HepG2 (cell line): ENCODE results near the gene HPD. TPM values are rescaled to one million over a fixed set of nuclear protein-coding genes. Genes with fewer than 3 reads are reported as not detected.

ENCODE experiments used
- ATF7 ChIP-seq, 2 experiments: fragments of 450-650 bp in 1 of 2; sonication (generic) in 1 of 2; formaldehyde crosslinking in 1 of 2; IDR thresholded peaks; 2 replicates each; pipeline versions ENCODE4 v1.4.0 to v1.6.1; 2016 to 2020; ENCODE audit warnings: antibody characterized with exemption in 1 of 2, mild to moderate bottlenecking in 1 of 2, missing genetic modification reagents in 1 of 2
- BCL3 ChIP-seq: sonication (generic); formaldehyde crosslinking; IDR thresholded peaks from 2 replicates; pipeline ENCODE4 v1.5.1; 2020; ENCODE audit warnings: mild to moderate bottlenecking, missing genetic modification reagents, moderate library complexity
- ELF1 ChIP-seq: sonication (generic); formaldehyde crosslinking; IDR thresholded peaks from 2 replicates; pipeline ENCODE4 v1.4.0; 2020; ENCODE audit warnings: missing genetic modification reagents
- GRHL1 ChIP-seq: sonication (generic); formaldehyde crosslinking; conservative IDR thresholded peaks from 2 replicates; pipeline ENCODE4 v1.8.0; 2022; ENCODE audit warnings: missing genetic modification reagents
- HNRNPK ChIP-seq: fragments of 200-400 bp; formaldehyde crosslinking; IDR thresholded peaks from 2 replicates; pipeline ENCODE4 v1.6.1; 2018; ENCODE audit warnings: low read length, low read depth, moderate library complexity, mild to moderate bottlenecking; ENCODE audit not compliant: poor library complexity, severe bottlenecking
- HOXD1 ChIP-seq: sonication (generic); formaldehyde crosslinking; IDR thresholded peaks from 2 replicates; pipeline ENCODE4 v1.5.0; 2020; ENCODE audit warnings: missing genetic modification reagents
- KDM2A ChIP-seq: sonication (generic); formaldehyde crosslinking; IDR thresholded peaks from 2 replicates; pipeline ENCODE4 v1.4.0; 2020; ENCODE audit warnings: low read depth, missing genetic modification reagents, borderline replicate concordance
- MED8 ChIP-seq: sonication (generic); formaldehyde crosslinking; IDR thresholded peaks from 2 replicates; pipeline ENCODE4 v1.8.1; 2023; ENCODE audit warnings: mild to moderate bottlenecking, missing genetic modification reagents; ENCODE audit not compliant: insufficient replicate concordance
- MTF1 ChIP-seq: sonication (generic); formaldehyde crosslinking; IDR thresholded peaks from 2 replicates; pipeline ENCODE4 v1.5.0; 2020; ENCODE audit warnings: missing genetic modification reagents
- NFE2 ChIP-seq: sonication (generic); formaldehyde crosslinking; IDR thresholded peaks from 2 replicates; pipeline ENCODE4 v1.4.0; 2020; ENCODE audit warnings: missing genetic modification reagents
- PCBP1 ChIP-seq: fragments of 200-400 bp; formaldehyde crosslinking; IDR thresholded peaks from 2 replicates; pipeline ENCODE4 v1.6.1; 2017; ENCODE audit warnings: mild to moderate bottlenecking, low read depth, low read length, borderline replicate concordance
- PCBP2 ChIP-seq: fragments of 200-400 bp; formaldehyde crosslinking; optimal IDR thresholded peaks from 2 replicates; pipeline ENCODE3; 2018; ENCODE audit warnings: low read length, low read depth; ENCODE audit not compliant: poor library complexity, severe bottlenecking
- PHF21A ChIP-seq: sonication (generic); formaldehyde crosslinking; IDR thresholded peaks from 2 replicates; pipeline ENCODE4 v1.5.0; 2020; ENCODE audit warnings: mild to moderate bottlenecking, missing genetic modification reagents
- POLR2G ChIP-seq: fragments of 200-400 bp; formaldehyde crosslinking; IDR thresholded peaks from 2 replicates; pipeline ENCODE4 v1.6.1; 2018; ENCODE audit warnings: mild to moderate bottlenecking, low read depth, low read length, moderate library complexity
- SP1 ChIP-seq, 2 experiments: fragments of 450-650 bp in 1 of 2; sonication (generic) in 1 of 2; formaldehyde crosslinking in 1 of 2; IDR thresholded peaks; 2 replicates each; pipeline versions ENCODE4 v1.4.0 to v1.6.1; 2016 to 2020; ENCODE audit warnings: missing genetic modification reagents in 1 of 2
- TRIM22 ChIP-seq: fragments of 450-650 bp; IDR thresholded peaks from 2 replicates; pipeline ENCODE4 v1.6.1; 2017
- ZNF430 ChIP-seq: sonication (generic); formaldehyde crosslinking; IDR thresholded peaks from 2 replicates; pipeline ENCODE4 v1.9.0; 2021; ENCODE audit warnings: mild to moderate bottlenecking, missing genetic modification reagents
- ZNF460 ChIP-seq: sonication (generic); formaldehyde crosslinking; IDR thresholded peaks from 2 replicates; pipeline ENCODE4 v1.5.1; 2020; ENCODE audit warnings: missing genetic modification reagents, mild to moderate bottlenecking, borderline replicate concordance
- ZNF709 ChIP-seq: sonication (generic); formaldehyde crosslinking; IDR thresholded peaks from 2 replicates; pipeline ENCODE4 v1.5.0; 2020; ENCODE audit warnings: mild to moderate bottlenecking, missing genetic modification reagents
- polyA plus RNA-seq, 8 experiments: library from polyadenylated mRNA; depleted of rRNA in 3 of 8; stranded (reverse) in 7 of 8; unstranded in 1 of 8; fragments of >200 nt; fragmentation: Illumina TruSeq in 4 of 8; extraction: Trizol in 4 of 8; gene quantifications; 2 replicates each; pipeline versions ENCODE4 v1.2.1 to v1.2.3, GENCODE V29; 2011 to 2016; ENCODE audit warnings: low read depth in 4 of 8, missing spikeins in 1 of 8, mixed read lengths in 1 of 8; ENCODE audit not compliant: insufficient read depth in 1 of 8
- total RNA-seq, 5 experiments: library from RNA; depleted of rRNA; stranded (reverse); fragments of >200 nt; fragmentation: Illumina TruSeq; extraction: Trizol; gene quantifications; 2 replicates each; pipeline ENCODE4 v1.2.3, GENCODE V29; 2016; ENCODE audit warnings: low read depth in 1 of 5
- TF ChIP-seq, protein P1 (sequence below): sonication (generic); formaldehyde crosslinking; IDR thresholded peaks from 2 replicates; pipeline ENCODE4 v1.5.0; 2020; ENCODE audit warnings: missing genetic modification reagents
- TF ChIP-seq, protein P2 (sequence below): IDR thresholded peaks from 2 replicates; pipeline ENCODE4 v1.6.1; 2018; ENCODE audit warnings: missing genetic modification reagents
- TF ChIP-seq, protein P3 (sequence below): sonication (generic); formaldehyde crosslinking; IDR thresholded peaks from 2 replicates; pipeline ENCODE4 v1.5.1; 2020; ENCODE audit warnings: missing genetic modification reagents, mild to moderate bottlenecking, borderline replicate concordance

Gene HPD
- total and polyA plus RNA-seq, 2 of the 13 experiments (the other 11 are each of a cell fraction or from before 2014, with no cell fraction given) = 120 to 195 TPM

DNA sequence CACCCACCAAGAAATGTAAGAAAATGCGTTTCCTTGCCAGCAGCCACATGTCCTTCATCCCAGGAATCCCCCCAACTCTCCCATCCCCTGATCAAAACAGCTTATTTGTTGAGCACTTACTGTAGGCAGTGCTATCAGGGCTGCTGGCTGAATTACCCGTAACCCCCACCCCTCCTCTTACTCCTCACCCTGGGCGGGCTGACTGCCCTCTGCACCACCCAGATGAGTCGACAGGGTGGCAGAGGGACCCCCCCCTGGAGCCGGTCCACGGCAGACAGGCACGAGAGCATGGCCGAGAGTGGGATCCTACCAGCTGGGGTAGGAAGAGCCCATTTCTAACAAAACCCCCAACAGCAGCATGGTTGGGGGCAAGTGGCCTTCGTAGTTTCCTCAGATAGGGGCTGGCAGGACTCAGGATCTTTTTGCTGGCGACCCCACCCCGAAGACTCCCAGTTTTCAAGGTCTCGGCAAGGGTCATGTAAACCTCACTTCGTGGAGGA, 64.1 kb downstream of the HPD start (continued):
- no peak for TF ChIP-seq SP1 (IDR thresholded peaks at IDR 0.05)
- TF ChIP-seq SP1 (CRISPR knock-in tag; IDR thresholded peaks at IDR 0.05) = no peak
- TF ChIP-seq, protein P1, sequence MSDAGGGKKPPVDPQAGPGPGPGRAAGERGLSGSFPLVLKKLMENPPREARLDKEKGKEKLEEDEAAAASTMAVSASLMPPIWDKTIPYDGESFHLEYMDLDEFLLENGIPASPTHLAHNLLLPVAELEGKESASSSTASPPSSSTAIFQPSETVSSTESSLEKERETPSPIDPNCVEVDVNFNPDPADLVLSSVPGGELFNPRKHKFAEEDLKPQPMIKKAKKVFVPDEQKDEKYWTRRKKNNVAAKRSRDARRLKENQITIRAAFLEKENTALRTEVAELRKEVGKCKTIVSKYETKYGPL = no peak
- TF ChIP-seq MED8 (CRISPR knock-in tag) = no peak
- TF ChIP-seq, protein P2, sequence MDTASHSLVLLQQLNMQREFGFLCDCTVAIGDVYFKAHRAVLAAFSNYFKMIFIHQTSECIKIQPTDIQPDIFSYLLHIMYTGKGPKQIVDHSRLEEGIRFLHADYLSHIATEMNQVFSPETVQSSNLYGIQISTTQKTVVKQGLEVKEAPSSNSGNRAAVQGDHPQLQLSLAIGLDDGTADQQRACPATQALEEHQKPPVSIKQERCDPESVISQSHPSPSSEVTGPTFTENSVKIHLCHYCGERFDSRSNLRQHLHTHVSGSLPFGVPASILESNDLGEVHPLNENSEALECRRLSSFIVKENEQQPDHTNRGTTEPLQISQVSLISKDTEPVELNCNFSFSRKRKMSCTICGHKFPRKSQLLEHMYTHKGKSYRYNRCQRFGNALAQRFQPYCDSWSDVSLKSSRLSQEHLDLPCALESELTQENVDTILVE (CRISPR knock-in tag) = 0 out of 2 replicates have a peak, but pooled peaks have one; percentile 12
- TF ChIP-seq POLR2G = peak; percentile 30; the same call in 1 of the 2 replicates
- TF ChIP-seq MTF1 = no peak
- TF ChIP-seq KDM2A (CRISPR knock-in tag) = peak; percentile 12; the same call in 1 of the 2 replicates
- TF ChIP-seq ZNF460 (CRISPR knock-in tag) = no peak
- no peak for TF ChIP-seq NFE2 (CRISPR knock-in tag)
- peak; percentile 8; the same call in 1 of the 2 replicates for TF ChIP-seq PHF21A (CRISPR knock-in tag)
- TF ChIP-seq HNRNPK = no peak
- no peak for TF ChIP-seq ZNF430
- no peak for TF ChIP-seq ELF1 (CRISPR knock-in tag)
- no peak for TF ChIP-seq ZNF709 (CRISPR knock-in tag)
- no peak for TF ChIP-seq PCBP1
- TF ChIP-seq, protein P3, sequence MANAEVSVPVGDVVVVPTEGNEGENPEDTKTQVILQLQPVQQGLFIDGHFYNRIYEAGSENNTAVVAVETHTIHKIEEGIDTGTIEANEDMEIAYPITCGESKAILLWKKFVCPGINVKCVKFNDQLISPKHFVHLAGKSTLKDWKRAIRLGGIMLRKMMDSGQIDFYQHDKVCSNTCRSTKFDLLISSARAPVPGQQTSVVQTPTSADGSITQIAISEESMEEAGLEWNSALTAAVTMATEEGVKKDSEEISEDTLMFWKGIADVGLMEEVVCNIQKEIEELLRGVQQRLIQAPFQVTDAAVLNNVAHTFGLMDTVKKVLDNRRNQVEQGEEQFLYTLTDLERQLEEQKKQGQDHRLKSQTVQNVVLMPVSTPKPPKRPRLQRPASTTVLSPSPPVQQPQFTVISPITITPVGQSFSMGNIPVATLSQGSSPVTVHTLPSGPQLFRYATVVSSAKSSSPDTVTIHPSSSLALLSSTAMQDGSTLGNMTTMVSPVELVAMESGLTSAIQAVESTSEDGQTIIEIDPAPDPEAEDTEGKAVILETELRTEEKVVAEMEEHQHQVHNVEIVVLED = 0 out of 2 replicates have a peak, but pooled peaks have one; percentile 16
- no peak for TF ChIP-seq BCL3
- TF ChIP-seq ATF7 (IDR thresholded peaks at IDR 0.05) = no peak
- TF ChIP-seq ATF7 (CRISPR knock-in tag; IDR thresholded peaks at IDR 0.05) = no peak
- TF ChIP-seq TRIM22 = no peak
- TF ChIP-seq GRHL1 (CRISPR knock-in tag) = no peak
- TF ChIP-seq PCBP2 = peak; percentile 49
- TF ChIP-seq HOXD1 (CRISPR knock-in tag) = 0 out of 2 replicates have a peak, but pooled peaks have one; percentile 9
